ENCODE measurements around the gene GLIS2.

The GLIS2 gene

GRCh38 chr16:4315186-4316107 lies at the start of gene GLIS2:
TSS of gene GLIS2 (plus strand) at chr16:4316067. CDS start at chr16:4332281, 16,214 bp downstream.
- peak; percentile 6 for DNase-seq

GRCh38 chr16:4266372-4266771 lies 49.5 kb upstream of the GLIS2 start:
- DNase-seq, result no peak

- DNase-seq, result no peak
Measured at GRCh38 chr16:4270091-4270490, 45.8 kb upstream of the GLIS2 start.

GRCh38 chr16:4270595-4270994 lies 45.3 kb upstream of the GLIS2 start:
- no peak for DNase-seq

GRCh38 chr16:4271176-4272113 lies 44.4 kb upstream of the GLIS2 start:
- peak; percentile 87 for DNase-seq

GRCh38 chr16:4272114-4272956 lies 43.5 kb upstream of the GLIS2 start:
- DNase-seq, result peak; percentile 31

GRCh38 chr16:4273858-4274311 lies 42.0 kb upstream of the GLIS2 start:
- DNase-seq, result peak; percentile 31

- no peak for DNase-seq
Measured at GRCh38 chr16:4275861-4276260, 40.0 kb upstream of the GLIS2 start.

GRCh38 chr16:4277987-4278513 lies 37.8 kb upstream of the GLIS2 start:
- no peak for DNase-seq

- no peak for DNase-seq
Measured at GRCh38 chr16:4280625-4281024, 35.2 kb upstream of the GLIS2 start.

GRCh38 chr16:4283441-4283840 lies 32.4 kb upstream of the GLIS2 start:
- DNase-seq, result no peak

- no peak for DNase-seq
Measured at GRCh38 chr16:4283939-4284338, 31.9 kb upstream of the GLIS2 start.

GRCh38 chr16:4285167-4285566 lies 30.7 kb upstream of the GLIS2 start:
- no peak for DNase-seq

- DNase-seq, result peak; percentile 85
Measured at GRCh38 chr16:4288148-4288921, 27.5 kb upstream of the GLIS2 start.

GRCh38 chr16:4290236-4290830 lies 25.5 kb upstream of the GLIS2 start:
- DNase-seq, result no peak

GRCh38 chr16:4291699-4292098 lies 24.2 kb upstream of the GLIS2 start:
- no peak for DNase-seq

- DNase-seq, result no peak
Measured at GRCh38 chr16:4293181-4293716, 22.6 kb upstream of the GLIS2 start.

GRCh38 chr16:4293822-4294457 lies 21.9 kb upstream of the GLIS2 start:
- DNase-seq, result no peak

- no peak for DNase-seq
Measured at GRCh38 chr16:4295581-4295980, 20.3 kb upstream of the GLIS2 start.

GRCh38 chr16:4297480-4297879 lies 18.4 kb upstream of the GLIS2 start:
- DNase-seq, result no peak
